Measurements from ENCODE around the gene HNRNPR. TPM values are rescaled to one million over a fixed set of nuclear protein-coding genes. Genes with fewer than 3 reads are reported as not detected.

The HNRNPR gene
- total RNA-seq, 2 experiments from 2014 or later = 190 to 203 TPM

GRCh38 chr1:23304140-23304620 is 39.9 kb downstream of the HNRNPR start:
- Mint-ChIP-seq H3K36me3 (ENCODE audit: low read depth) (peaks cover 16% of the 10 kb centered on the region), H3K4me1 (ENCODE audit: low read depth) (no peaks in the 10 kb centered on the region), H3K4me3 (no peak overlapping the region), H3K27ac (peak overlapping the region; percentile 21), H3K9me3 (no peaks in the 10 kb centered on the region), H3K27me3 (no peaks in the 10 kb centered on the region)
- no peak for DNase-seq
- ChIA-PET POLR2A (no interaction called here), CTCF (no interaction called here)
- intact Hi-C loops (cut with micrococcal nuclease) = no loop called here
- no peak for ATAC-seq
- no peak for TF ChIP-seq CTCF (IDR thresholded peaks at IDR 0.05)

- H3K36me3 Mint-ChIP-seq (ENCODE audit: low read depth) = peaks cover 16% of the 10 kb centered on the region
These were observed 40.6 kb downstream of the HNRNPR start for GRCh38 chr1:23303524-23303923.

GRCh38 chr1:23296931-23297330 is 47.2 kb downstream of the HNRNPR start:
- TF ChIP-seq CTCF (IDR thresholded peaks at IDR 0.05) = no peak
- POLR2A ChIA-PET = no interaction called here
- peaks cover 11% of the 10 kb centered on the region for H3K36me3 Mint-ChIP-seq (ENCODE audit: low read depth)
- H3K4me1 Mint-ChIP-seq (ENCODE audit: low read depth) = no peaks in the 10 kb centered on the region
- no peak overlapping the region for H3K4me3 Mint-ChIP-seq
- H3K9me3 Mint-ChIP-seq = no peaks in the 10 kb centered on the region
- CTCF ChIA-PET = no interaction called here
- no peak overlapping the region for H3K27ac Mint-ChIP-seq
- intact Hi-C loops (cut with micrococcal nuclease) = no loop called here
- DNase-seq = no peak
- no peak for ATAC-seq
- H3K27me3 Mint-ChIP-seq = no peaks in the 10 kb centered on the region

More at GRCh38 chr1:23303524-23303923, 40.6 kb downstream of the HNRNPR start:
- DNase-seq (no peak), ATAC-seq (no peak)
- Mint-ChIP-seq H3K4me3 (no peak overlapping the region), H3K4me1 (ENCODE audit: low read depth) (no peaks in the 10 kb centered on the region), H3K9me3 (no peaks in the 10 kb centered on the region), H3K27me3 (no peaks in the 10 kb centered on the region), H3K27ac (no peak overlapping the region)
- CTCF ChIA-PET = no interaction called here
- intact Hi-C loops (cut with micrococcal nuclease) = no loop called here
- TF ChIP-seq CTCF (IDR thresholded peaks at IDR 0.05) = no peak
- POLR2A ChIA-PET = no interaction called here

- Mint-ChIP-seq H3K27ac (no peak overlapping the region), H3K36me3 (ENCODE audit: low read depth) (peaks cover 6% of the 10 kb centered on the region), H3K27me3 (no peaks in the 10 kb centered on the region), H3K4me3 (no peak overlapping the region), H3K4me1 (ENCODE audit: low read depth) (no peaks in the 10 kb centered on the region), H3K9me3 (no peaks in the 10 kb centered on the region)
- no peak for TF ChIP-seq CTCF (IDR thresholded peaks at IDR 0.05)
- intact Hi-C loops (cut with micrococcal nuclease) = no loop called here
- ATAC-seq (no peak), DNase-seq (no peak)
- ChIA-PET CTCF (no interaction called here), POLR2A (no interaction called here)
These were observed 52.4 kb downstream of the HNRNPR start for GRCh38 chr1:23291706-23292105.

- no peak overlapping the region for H3K27ac Mint-ChIP-seq
- no peak for TF ChIP-seq CTCF (IDR thresholded peaks at IDR 0.05)
- H3K36me3 Mint-ChIP-seq (ENCODE audit: low read depth) = peaks cover 8% of the 10 kb centered on the region
- intact Hi-C loops (cut with micrococcal nuclease) = no loop called here
- H3K27me3 Mint-ChIP-seq = no peaks in the 10 kb centered on the region
- no peak overlapping the region for H3K4me3 Mint-ChIP-seq
- no peaks in the 10 kb centered on the region for H3K4me1 Mint-ChIP-seq (ENCODE audit: low read depth)
- no peaks in the 10 kb centered on the region for H3K9me3 Mint-ChIP-seq
- CTCF ChIA-PET = interaction anchor here (1.2 to 1.5 kb wide), 3 partner anchors 106 to 113 kb away, joined by 3 to 4 read pairs (median 3); no protein-coding TSS in a partner anchor
- POLR2A ChIA-PET = no interaction called here
- no peak for DNase-seq
- no peak for ATAC-seq
These were observed 53.1 kb downstream of the HNRNPR start for GRCh38 chr1:23290836-23291565.

Data from activated CD8-positive, alpha-beta T cell treated with anti-CD3 and anti-CD28 coated beads for 36 hours (primary cell).